Lower leg skin (tissue), 3 donors: ENCODE results near the gene LIFR.

Experiments used
- CTCF ChIP-seq, 3 donors: fragments of 450-650 bp; IDR thresholded peaks; one replicate each; pipeline ENCODE4 v1.5.1; 2016; ENCODE audit warnings: antibody characterized with exemption in 3 of 3, mild to moderate bottlenecking in 3 of 3, moderate library complexity in 2 of 3
- POLR2A ChIP-seq, 2 donors: fragments of 450-650 bp; IDR thresholded peaks; one replicate each; pipeline ENCODE4 v1.6.1; 2016 to 2017; ENCODE audit warnings: antibody characterized with exemption in 2 of 2, mild to moderate bottlenecking in 1 of 2, moderate library complexity in 1 of 2

GRCh38 chr5:38456657-38457399 lies 99.6 kb downstream of the LIFR start:
- TF ChIP-seq CTCF (IDR thresholded peaks at IDR 0.05), result no peak
- no peak for TF ChIP-seq POLR2A (IDR thresholded peaks at IDR 0.05)
